SK-N-SH treated with all-trans-retinoic acid at 6 μM for 48 hours (cell line): ENCODE data around the gene MCM7.

Experiments
- ZFP30 ChIP-seq: fragments of 450-650 bp; formaldehyde crosslinking; IDR thresholded peaks from 2 replicates; pipeline ENCODE4 v1.5.0; 2022; ENCODE audit warnings: mild to moderate bottlenecking, moderate library complexity
- TF ChIP-seq, protein P1 (sequence below): fragments of 250-450 bp; sonication (Bioruptor Pico); IDR thresholded peaks from 2 replicates; pipeline ENCODE4 v1.5.1; 2021; ENCODE audit warnings: mild to moderate bottlenecking, moderate library complexity

DNA sequence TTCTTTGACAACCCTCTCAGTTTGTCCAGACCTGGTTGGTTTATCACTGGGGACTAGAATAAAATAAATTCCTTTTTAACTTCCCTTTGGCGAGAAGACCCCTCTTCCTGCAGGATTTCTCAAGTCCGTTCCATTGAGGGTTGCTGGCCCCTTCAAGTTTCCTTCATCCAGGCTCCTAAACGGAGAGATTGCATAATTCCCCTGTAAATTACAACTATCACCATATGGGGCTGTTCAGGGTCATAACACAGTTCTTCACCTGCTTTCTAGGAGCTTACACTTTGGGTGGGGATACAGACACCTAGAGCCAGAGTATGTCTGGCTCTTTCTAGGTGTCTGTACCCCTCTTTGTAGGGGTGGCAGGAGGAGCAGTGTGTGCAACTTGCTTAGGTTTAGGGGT, 15.7 kb downstream of the MCM7 start:
- TF ChIP-seq, protein P1, sequence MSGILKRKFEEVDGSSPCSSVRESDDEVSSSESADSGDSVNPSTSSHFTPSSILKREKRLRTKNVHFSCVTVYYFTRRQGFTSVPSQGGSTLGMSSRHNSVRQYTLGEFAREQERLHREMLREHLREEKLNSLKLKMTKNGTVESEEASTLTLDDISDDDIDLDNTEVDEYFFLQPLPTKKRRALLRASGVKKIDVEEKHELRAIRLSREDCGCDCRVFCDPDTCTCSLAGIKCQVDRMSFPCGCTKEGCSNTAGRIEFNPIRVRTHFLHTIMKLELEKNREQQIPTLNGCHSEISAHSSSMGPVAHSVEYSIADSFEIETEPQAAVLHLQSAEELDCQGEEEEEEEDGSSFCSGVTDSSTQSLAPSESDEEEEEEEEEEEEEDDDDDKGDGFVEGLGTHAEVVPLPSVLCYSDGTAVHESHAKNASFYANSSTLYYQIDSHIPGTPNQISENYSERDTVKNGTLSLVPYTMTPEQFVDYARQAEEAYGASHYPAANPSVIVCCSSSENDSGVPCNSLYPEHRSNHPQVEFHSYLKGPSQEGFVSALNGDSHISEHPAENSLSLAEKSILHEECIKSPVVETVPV (CRISPR knock-in tag) = no peak
- no peak for TF ChIP-seq ZFP30 (CRISPR knock-in tag)
